CD4-positive, alpha-beta T cell treated with Interleukin-15 for 1 hour (primary cell): Measurements from ENCODE around the gene LRRC8D.
A peak's percentile ranks its signal among the peaks of the same experiment; 100 is the strongest.

Experiments
- DNase-seq: peaks from one replicate; pipeline ENCODE4 v3.0.0-alpha.2; 2020

The LRRC8D gene

DNA sequence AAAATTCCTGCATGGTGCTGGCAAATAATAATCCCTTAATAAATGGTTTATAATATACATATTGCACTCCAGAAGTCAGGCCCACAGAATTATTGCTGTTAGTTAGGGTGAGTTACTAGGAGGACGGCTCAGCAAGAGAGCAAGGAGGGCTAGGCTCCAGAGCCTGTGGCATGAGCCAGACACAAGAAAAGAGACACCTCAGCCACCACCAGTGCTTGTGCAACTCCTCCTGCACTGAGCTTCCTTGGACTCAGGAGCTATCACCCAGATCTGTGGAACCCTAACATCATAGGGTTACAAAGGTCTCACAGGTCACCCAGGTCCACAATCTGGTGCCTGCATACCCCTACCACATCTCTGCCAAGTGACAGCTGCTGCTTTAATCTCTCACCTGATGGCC lies 12.8 kb upstream of the LRRC8D start:
- no peak for DNase-seq

DNA sequence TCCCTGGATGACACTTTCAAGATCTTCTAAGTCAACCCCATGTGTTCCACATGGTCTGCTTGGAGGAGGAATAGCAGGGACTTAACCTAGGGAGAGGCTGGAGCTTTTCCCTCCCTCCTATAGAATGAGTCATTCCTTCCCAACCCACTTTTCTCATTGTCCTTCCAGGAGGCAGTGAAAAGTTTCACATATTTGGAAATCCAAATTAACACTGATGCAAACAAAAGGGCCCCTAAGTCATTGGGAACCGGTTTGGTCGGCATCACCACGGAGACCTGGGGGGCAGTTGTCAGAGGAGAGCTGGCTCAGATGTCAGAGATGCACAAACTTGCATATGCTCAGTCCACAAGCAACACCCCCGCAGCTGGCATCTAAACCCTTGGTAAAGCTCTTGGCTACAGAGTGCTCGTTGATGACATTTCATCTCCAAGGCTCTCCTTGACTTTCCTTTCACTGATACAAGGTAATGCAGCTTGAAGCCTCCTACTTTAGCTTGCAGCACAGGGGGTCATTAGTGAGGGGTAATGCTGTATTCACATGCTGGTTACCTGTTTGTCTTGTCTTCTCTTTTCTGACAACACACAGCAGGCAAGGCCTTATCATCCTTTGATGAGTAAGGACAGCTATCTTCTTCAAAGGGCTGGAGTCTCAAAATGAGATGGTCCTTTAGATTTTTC lies 12.3 kb upstream of the LRRC8D start:
- DNase-seq: no peak

DNA sequence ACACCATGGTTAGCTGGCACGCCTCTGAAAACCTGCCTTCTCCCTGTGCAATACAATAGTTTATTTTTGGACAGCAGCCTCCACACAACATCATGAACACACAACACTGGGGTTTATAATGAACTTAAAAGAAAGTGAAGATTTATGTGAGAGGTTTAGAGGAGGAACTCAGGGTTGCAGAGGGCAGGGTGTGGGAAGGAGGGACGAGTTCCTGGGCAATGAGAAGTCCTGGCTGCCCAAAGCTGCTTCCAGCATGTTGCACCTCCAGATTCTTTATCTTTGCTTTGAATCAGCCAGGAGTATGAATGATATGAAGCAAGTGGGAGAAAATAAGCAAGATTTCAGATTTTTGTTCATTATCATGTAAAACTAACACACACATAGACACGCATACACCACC lies 11.3 kb upstream of the LRRC8D start:
- DNase-seq: no peak

DNA sequence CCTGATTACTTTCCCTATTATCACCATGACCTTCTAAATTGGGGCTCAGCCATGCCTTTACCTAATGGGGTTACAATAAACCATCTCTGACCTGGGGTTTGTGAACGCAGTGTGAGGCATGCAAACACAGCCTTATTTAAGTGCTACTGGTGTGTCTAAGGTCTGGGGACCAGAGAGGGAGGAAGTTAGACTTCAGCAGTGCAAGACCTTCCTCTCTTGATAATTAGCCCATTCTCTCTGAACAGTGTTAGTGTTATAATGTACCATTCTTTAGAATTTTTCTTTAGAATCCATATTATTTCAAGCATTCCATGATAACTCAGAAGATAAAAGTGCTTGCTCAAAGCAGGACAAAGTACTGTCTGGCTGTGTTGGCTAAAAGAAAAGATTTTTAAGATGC lies 10.5 kb upstream of the LRRC8D start:
- no peak for DNase-seq

DNA sequence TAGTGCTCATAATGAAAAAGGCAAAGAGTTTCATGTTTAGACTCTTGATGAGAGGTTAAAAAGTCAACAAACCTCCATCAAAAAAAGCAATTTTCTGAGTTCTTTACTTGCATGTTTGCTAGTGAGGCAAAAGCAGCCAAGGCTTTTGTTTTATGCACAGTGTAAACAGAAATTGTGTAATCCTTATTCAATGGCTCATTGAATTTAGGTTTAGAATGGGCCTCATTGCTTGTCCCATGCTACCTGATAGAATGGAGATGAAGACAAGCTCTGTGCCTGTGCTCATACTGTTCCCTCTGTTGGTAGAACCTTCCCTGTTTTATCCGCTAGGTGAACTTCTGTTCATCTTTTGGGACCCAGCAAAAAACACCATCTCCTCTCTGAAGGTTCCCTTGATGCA lies 10.0 kb upstream of the LRRC8D start:
- DNase-seq: no peak

DNA sequence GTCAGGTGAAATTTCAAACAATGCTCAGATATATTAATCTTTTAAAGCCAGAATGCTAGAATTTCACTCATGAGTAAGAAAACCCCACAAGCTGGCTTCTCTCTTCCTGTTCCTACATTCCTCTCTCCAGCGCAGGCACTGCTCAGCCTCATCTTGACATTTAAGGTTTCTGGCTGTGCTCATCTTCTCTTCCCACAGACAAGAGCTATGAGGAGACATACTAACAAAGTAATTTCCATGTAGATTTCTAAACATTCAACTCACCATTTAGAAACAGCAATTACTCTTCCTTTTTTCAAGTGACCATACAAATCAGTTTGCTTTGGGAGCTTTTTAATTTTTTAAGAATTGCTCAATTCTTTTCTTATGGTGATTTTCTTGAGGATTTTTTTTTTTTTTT lies 7.8 kb upstream of the LRRC8D start:
- no peak for DNase-seq

DNA sequence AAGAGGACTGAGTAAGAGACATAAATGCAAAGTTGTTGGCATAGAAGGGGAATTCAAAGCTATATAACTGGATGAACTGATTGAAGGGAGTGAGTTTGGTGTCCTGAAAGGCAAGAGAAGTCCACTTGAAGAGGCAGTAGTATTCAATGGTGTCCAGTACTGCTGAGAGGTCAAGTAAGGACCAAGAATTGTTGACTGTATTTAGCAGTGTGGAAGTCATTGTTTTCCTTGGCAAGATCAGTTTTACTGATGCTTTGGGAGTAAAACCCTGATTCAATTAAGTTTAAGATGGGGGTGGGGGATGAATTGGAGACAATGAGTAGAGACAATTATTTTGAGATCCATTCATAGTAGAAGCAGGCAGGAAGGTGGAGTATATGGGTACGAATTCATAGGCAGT lies 5.8 kb upstream of the LRRC8D start:
- no peak for DNase-seq

DNA sequence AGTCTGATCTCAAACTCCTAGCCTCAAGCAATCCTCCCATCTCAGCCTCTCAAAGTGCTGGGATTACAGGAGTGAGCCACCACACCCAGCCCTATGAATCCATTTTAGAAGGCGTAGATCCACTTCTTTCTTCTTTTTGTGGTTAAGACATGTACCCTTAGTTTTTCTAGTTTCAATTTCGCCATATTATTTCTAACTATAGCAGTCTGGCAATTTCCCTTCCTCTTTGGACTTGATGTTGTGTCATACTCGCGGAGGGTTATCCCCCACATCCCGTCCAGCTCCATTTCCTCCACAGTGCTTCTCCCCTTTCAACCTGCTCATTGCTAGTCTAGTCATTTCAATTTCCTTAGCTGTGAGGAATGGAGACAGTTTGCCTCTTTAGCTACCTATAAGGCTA lies 5.2 kb upstream of the LRRC8D start:
- DNase-seq: peak; percentile 48

DNA sequence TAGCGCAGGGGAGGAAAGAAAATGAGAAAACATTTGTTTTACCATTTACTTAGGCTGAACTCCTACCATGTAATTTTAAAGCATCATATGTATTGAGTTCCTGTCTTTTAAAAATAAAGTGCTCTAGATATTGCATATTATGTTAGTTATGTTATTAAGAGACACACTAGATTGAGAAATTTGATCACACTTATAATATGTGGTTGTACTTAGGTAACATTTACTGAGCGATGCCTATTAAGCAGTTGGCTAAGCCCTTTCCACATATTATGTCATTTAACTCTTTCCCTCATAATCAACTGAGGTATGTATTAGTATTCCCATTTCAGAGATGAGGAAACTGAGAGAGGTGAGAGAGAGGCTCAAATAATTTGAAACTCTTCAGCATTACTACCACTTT lies 4.5 kb upstream of the LRRC8D start:
- no peak for DNase-seq

DNA sequence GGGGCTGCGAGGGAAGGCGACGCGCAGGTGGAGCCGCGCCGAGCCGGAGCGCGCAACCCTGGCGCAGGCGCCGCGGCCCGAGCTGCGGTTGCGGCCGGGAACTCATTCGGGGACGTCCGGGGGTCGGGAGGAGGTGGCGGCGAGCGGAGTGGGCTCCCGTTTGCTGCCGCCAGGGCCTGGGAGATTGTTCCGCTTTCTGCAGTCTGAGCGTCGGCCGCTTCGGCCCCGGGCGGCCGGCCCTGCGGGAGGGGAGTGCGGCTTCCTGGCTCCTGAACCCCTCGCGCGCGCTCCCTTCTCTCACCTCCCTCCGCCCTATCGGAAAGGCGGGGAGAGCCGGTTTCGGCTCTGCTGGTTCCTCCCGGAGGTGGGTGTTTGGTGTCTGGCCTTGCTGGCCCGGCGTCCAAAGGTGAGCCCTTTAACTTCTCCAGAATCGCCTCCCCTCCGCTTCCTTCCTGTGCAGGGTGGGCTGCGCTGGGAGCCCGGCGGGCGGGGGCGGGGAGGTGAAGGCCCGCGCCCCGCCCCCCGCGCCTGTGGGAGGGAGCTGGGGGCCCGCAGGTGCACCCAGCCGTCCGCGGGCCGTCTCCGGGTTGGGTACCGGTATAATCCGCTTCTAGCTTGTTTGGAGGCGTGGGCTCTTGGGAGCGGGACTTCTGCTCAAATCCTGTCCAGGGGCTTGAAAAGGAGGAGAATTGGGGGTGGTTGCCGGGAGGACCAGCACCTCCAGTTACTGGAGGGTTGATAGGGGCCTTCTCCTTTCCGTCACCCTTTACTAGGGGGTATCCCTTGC lies 683 bp downstream of the LRRC8D start:
- peak; percentile 61 for DNase-seq

DNA sequence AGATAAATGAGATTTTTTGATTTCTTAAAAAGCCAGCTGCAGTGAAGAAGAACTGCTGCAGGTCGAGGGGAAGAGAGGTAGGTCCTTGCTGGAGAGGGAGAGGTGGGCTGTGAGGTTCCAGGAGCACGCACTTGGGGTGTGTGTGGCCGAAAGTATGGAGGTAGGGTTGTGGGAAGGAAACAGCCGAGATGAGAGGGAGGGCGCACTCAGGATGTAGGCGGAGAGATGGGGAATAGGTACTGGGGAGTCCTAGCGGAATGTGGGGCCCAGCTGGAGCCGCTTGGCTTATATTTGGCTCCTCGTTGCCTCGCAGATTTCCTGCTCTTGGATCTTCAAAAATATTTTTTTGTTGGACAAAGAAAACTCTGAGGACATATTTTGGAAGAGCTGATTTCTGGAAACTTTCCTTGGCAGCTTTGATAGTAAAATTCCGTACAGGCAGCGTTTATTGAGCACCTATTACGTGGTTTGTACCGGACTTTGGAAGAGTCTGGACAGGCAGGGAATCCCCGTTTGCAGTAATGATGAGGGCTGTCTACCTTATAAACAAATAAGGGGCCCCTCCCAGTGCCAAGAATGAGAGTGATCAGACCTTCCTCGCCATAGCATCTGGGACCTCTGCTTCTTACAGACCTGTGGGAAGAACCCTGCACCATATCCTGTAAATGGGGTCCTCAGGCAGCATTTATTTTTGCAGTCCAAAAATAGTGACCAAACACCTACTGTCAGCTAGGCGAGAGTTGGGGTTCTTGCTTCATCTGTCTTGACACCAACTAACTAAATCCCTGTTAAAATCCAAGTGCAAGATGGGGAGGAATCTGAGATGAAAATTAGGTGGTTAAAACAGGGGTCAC lies 1.5 kb downstream of the LRRC8D start:
- DNase-seq: no peak

DNA sequence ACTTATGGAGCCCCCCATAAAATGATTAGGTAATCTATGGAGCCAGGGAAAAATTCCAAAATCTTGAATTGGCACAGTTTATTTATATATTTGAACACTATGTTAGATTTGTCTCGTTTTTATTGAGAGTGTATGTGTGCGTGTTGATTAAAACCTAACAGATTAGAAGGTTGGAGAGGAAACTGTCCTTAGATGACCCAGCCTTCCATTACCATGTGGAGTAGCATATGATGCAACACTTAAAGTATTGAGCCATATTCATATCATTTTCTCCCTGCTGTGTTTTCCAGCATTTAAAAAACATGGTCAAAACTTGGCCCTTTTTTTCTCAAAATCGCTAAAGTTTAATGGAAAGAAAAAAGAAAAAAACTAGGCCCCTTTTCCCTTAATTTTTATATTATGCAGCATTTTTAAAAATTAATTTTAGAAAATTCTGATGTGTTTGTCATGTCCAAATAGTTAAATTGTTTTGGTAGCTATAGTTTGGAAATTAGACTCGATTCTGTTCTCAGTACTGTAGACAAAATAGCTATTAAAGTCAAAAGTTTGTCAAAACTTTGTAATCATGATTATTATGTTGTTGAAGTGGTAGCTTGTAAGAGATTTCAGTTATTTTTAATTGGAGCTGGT lies 2.3 kb downstream of the LRRC8D start:
- no peak for DNase-seq

DNA sequence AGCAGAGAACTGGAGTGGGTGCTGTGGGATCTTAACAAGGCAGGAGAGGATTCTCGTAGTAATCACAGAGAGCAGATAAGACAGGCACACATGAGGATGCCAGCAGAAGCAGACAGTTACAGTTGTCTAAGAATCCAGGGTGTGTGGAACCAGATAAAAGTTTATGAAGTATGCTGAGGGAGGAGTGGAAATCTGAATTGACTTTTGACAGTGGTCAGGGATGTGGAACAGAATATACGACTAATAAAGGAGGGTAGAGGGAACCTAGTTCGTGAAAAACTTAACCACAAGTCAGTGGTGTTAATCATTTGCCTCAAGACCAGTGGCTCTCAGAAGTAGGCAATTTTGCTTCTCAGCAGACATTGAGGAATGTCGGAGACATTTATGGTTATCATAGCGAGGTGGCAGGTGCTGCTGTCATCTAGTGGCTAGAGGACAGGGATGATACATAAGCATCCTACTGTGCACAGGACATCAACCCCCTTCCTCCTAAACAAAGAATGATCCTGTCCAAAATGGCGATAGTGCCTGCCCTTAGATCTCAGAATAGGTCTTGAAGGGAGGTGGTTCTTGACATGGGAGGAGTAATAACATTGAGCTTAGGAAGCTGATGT lies 3.0 kb downstream of the LRRC8D start:
- DNase-seq: no peak

DNA sequence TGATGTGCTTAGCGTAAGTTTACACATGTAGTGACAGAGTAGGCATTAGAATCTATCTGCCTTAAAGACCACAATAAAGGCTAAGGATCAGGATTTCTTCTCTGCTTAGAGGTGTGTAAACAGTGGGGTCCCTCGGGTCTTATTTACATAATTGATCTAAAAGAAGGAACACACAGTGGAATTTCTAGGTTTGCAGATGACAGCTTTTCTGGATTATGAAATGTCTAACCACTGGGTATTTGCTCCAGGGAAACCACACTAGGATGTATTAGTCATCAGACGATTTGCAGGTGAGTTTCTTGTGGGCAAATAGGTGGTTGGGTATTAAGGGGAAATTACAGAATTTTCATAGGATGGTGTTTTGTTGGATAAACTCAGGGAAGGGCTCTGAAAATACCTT lies 5.8 kb downstream of the LRRC8D start:
- DNase-seq: no peak

DNA sequence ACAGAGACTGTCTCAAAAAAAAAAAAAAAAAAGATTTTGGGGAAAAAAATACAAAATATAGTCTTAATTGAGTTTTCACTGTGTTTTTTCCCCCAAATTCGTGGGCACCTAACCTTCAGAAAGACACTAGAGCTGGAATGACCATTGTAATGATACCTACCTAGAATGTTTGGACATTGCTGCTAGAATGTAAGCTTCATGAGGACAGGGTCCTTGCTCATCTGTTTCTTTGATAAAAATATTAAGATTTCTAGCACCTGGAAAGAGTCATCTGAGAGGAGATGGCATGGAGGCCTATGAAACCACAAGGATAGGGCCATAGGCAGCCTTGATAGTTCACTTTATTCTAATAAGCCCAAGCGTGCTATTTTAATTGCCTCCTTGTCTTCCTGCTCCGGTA lies 6.5 kb downstream of the LRRC8D start:
- no peak for DNase-seq

DNA sequence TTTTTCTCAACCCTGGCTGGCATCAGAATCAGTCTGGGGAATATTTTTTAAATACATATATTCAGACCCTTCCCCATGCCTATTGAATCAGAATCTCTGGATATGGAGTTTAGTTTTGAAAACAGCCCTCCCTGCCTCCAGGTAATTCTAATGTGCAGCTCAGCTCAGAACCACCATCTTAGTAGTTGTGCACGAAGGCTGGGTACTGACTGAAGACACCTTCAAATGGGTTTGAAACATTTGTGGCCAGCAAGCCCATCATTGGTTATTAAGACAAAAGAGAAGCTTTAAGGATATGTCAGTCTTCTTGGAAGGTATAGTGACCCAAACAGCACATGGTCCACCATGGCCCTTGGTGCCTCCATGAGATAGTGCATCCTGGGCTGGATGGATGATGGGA lies 7.1 kb downstream of the LRRC8D start:
- no peak for DNase-seq

DNA sequence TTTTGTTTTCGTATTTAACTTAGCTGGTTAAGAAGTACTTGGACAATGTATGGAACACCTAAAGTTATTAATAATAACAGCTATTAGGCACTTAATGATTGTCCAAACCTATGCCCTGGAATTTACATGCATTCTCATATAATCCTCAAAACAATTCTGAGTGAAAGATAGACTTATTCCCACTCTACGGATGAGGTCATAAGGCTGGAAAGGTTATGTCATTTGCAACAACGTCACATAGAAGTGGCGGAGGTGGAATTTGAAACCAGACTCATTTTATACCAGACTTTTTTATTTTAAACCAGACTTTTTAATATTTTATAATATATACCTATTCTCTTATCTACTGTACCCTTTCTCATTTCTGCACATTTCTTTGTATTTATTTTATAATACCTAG lies 8.4 kb downstream of the LRRC8D start:
- DNase-seq: no peak

DNA sequence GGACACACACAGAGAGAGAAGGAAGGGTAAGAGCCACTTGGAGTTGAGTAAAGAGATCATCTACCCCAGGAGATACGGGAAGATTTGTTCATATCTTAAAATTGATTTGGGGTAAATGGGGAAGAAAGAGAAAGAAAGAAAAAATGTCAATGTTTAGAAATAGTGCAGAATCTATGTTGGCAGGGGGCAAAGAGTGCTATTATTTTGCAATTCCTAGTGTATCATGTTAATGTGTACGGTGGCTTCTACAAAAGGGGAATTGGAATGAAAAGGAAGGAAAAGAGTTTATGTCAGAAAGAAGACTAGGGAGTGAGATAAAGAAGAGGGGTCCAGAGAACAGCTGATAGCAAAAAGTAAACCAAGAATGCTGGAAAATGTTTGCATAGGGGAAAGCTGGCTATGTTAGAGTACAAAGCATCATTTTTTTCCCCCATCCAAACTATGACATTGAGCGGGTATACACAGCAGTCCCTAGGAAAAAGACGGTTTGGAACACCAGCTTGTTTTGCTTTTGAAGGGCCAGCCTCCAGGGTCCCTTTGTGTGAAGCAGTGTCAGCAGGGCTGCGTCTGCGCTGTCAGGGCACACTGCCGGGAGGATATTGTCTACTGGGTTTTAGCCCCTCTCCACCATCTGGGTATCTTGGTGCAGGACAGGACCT lies 10.8 kb downstream of the LRRC8D start:
- no peak for DNase-seq

DNA sequence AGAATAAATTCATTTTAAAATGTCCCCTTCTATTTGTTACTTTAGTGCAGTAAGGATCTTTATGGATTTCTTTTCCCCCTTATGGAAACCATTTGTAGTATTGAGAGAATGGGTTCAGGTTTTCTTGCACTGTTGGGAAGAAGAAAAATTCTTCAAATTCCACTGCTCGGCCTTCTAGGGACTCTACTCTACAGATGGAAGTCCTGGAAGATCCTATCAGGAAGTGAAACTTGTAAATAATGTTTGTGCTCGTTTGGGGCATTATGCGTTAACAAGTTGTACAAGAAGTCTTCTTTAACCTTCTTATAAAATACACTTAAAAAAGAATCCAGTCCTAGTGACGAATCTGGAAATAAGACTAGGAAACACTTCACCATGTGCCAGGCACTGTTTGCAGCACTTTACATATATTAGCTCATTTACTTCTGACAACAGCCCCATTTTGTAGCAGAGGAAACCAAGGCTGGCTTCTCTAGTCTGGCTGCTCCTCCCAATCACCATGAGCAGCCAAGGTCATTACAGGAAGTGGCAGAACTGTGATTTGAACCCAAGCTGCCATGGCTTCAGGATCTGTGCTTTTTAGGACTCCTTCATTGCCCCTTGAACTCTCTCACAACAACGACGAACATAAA lies 11.8 kb downstream of the LRRC8D start:
- DNase-seq: no peak

DNA sequence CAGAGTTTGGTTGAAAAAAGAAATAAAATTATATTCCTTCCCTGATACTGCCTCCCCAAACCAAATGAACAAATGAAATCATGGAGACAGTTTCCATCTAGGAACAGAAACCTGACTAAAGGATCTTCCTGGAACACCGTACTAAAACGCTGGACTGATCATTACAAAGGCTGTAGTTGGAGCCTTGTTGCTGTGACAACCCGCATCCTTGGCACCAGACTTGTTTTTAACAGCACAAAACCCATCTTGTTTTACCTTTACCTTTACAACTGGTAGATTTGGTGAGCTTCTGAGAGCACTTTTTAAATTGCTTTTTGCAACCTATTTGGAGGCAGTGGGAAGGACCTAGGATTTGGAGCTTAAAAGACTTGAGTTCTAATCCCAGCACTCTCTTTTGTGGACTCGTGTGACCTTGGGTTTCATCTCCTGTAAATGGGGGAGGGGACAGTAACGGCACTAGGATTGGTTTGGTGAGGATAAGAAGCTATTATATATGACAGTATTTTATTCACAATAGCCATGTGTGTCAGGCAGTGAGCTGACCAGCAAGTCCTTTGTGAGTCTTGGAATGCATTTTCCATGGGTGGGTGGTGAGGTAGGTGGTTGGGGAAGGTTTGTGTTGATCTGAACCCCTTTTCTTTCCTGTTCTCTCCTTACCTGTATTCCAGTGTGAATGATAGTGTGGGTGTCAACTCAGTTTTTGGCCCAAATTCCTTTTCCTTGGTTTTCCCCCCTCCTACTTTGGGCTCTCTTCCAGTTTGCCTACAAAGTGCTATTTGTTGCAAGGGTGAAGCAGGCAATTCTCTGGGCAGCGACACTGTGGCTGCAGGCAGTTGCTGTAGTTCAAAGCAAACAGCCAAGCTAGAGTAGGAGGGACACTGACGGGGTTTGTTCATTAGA lies 12.6 kb downstream of the LRRC8D start:
- DNase-seq: no peak
